Lung microvascular endothelial cell (primary cell): ENCODE results near the gene PNRC2. TPM values are rescaled to one million over a fixed set of nuclear protein-coding genes. Genes with fewer than 3 reads are reported as not detected.
"Not testable (repeated sequence)": the region's sequence is repeated elsewhere in the genome, so short reads cannot be mapped to it uniquely, and the experiment has no call there.

Source experiments
- DNase-seq, 2 donors: peaks; one replicate each; pipeline versions ENCODE4 v3.0.0 to v3.0.0-alpha.2; 2010; ENCODE audit warnings: low read depth in 2 of 2
- total RNA-seq: library from RNA; depleted of rRNA; stranded (reverse); fragments of >200 nt; gene quantifications from 2 replicates; pipeline ENCODE4 v1.2.1, GENCODE V29; 2014

Gene PNRC2
- total RNA-seq, 1 donor from 2014 or later, result 69.0 TPM

GRCh38 chr1:23953020-23953419 is 6.6 kb upstream of the PNRC2 start:
- DNase-seq, result no peak

- DNase-seq, result no peak
These were observed 2.5 kb upstream of the PNRC2 start for GRCh38 chr1:23957096-23957495.

- not testable (repeated sequence) for DNase-seq
These were observed 1.4 kb upstream of the PNRC2 start for GRCh38 chr1:23958040-23958809.

- DNase-seq, result peak; percentile 67 to 98
These were observed 693 bp upstream of the PNRC2 start for GRCh38 chr1:23958810-23959460.

- peak in 1 of 2 donors; percentile 51 for DNase-seq
These were observed 828 bp downstream of the PNRC2 start for GRCh38 chr1:23960291-23961020.

- no peak for DNase-seq
These were observed 4.1 kb downstream of the PNRC2 start for GRCh38 chr1:23963617-23964234.

GRCh38 chr1:23964235-23964668 is 4.6 kb downstream of the PNRC2 start:
- DNase-seq, result no peak

GRCh38 chr1:23964790-23965740 is 5.4 kb downstream of the PNRC2 start:
- no peak for DNase-seq

GRCh38 chr1:23966973-23967493 is 7.4 kb downstream of the PNRC2 start:
- no peak for DNase-seq

- no peak for DNase-seq
These were observed 8.2 kb downstream of the PNRC2 start for GRCh38 chr1:23967871-23968270.

GRCh38 chr1:23977187-23977853 is 17.7 kb downstream of the PNRC2 start:
- no peak for DNase-seq

- no peak for DNase-seq
These were observed 18.2 kb downstream of the PNRC2 start for GRCh38 chr1:23977854-23978191.

GRCh38 chr1:23978805-23979204 is 19.2 kb downstream of the PNRC2 start:
- DNase-seq, result no peak

GRCh38 chr1:23979387-23979880 is 19.8 kb downstream of the PNRC2 start:
- DNase-seq, result peak; percentile 28 to 46

GRCh38 chr1:23979881-23980727 is 20.5 kb downstream of the PNRC2 start, which contains the start of gene SRSF10:
SRSF10 (minus strand) TSS chr1:23980327; CDS start chr1:23980255, 72 bp downstream.
- DNase-seq, result peak; percentile 99

- peak; percentile 43 to 56 for DNase-seq
These were observed 21.1 kb downstream of the PNRC2 start for GRCh38 chr1:23980728-23981070.

- DNase-seq, result peak; percentile 26 to 84
These were observed 25.0 kb downstream of the PNRC2 start for GRCh38 chr1:23984417-23985186.

- not testable (repeated sequence) for DNase-seq
These were observed 27.4 kb downstream of the PNRC2 start for GRCh38 chr1:23987038-23987437.
